ENCODE measurements around the gene PASK. TPM values are rescaled to one million over a fixed set of nuclear protein-coding genes. Genes with fewer than 3 reads are reported as not detected.

Gene PASK
- total and polyA plus RNA-seq, 2 donors (not counting 1 experiment from before 2014, with no cell fraction given), result 1.0 to 1.5 TPM

- no peak for TF ChIP-seq CTCF (conservative IDR thresholded peaks at IDR 0.05 in 1 of 2, IDR thresholded peaks at IDR 0.05 in 1 of 2; ENCODE audit: low read depth in 1 of 2, low read length in 2 of 2)
- no peak for TF ChIP-seq EZH2 (IDR thresholded peaks at IDR 0.05; ENCODE audit: low read length, missing control alignments)
- Histone ChIP-seq H3K4me2 (ENCODE audit: extremely low read depth, insufficient read depth, low read length) (no peak overlapping the region), H3K9me3 (ENCODE audit: control insufficient read depth, insufficient read depth, low read depth, low read length) (no peaks in the 10 kb centered on the region), H4K20me1 (ENCODE audit: control insufficient read depth, extremely low read depth, insufficient read depth, low read length) (no peaks in the 10 kb centered on the region), H3K4me1 (ENCODE audit: control insufficient read depth, extremely low read depth, insufficient read depth, low read length) (peaks cover 6% of the 10 kb centered on the region), H3K9ac (ENCODE audit: insufficient read depth, low read length) (no peak overlapping the region), H3K4me3 (replicated peaks in 1 of 4; ENCODE audit: control extremely low read depth in 1 of 4, insufficient read depth in 1 of 4, low read depth in 3 of 4, low read length in 4 of 4) (no peak overlapping the region), H3K27ac (ENCODE audit: insufficient read depth, low read length) (no peak overlapping the region), H2AFZ (ENCODE audit: low read length) (no peak overlapping the region), H3K79me2 (ENCODE audit: control insufficient read depth, insufficient read depth, low read length) (peaks cover 5% of the 10 kb centered on the region), H3K36me3 (ENCODE audit: control insufficient read depth, insufficient read depth, low read length) (peaks cover 13% of the 10 kb centered on the region), H3K27me3 (ENCODE audit: control insufficient read depth, insufficient read depth, low read length) (no peaks in the 10 kb centered on the region)
- DNase-seq (ENCODE audit: low read depth in 2 of 2), result no peak
These were observed 7.7 kb upstream of the PASK start for GRCh38 chr2:241156971-241157441.

- no peak overlapping the region for H3K4me2 ChIP-seq (ENCODE audit: extremely low read depth, insufficient read depth, low read length)
These were observed 6.7 kb upstream of the PASK start for GRCh38 chr2:241155936-241156335.

GRCh38 chr2:241154915-241155314, 5.6 kb upstream of the PASK start:
- no peak overlapping the region for H2AFZ ChIP-seq (ENCODE audit: low read length)
- no peak overlapping the region for H3K4me2 ChIP-seq (ENCODE audit: extremely low read depth, insufficient read depth, low read length)
- H3K9ac ChIP-seq (ENCODE audit: insufficient read depth, low read length), result no peak overlapping the region
- no peaks in the 10 kb centered on the region for H4K20me1 ChIP-seq (ENCODE audit: control insufficient read depth, extremely low read depth, insufficient read depth, low read length)
- peak; percentile 64 to 69 for DNase-seq (ENCODE audit: low read depth in 2 of 2)
- H3K79me2 ChIP-seq (ENCODE audit: control insufficient read depth, insufficient read depth, low read length), result peaks cover 17% of the 10 kb centered on the region
- TF ChIP-seq EZH2 (IDR thresholded peaks at IDR 0.05; ENCODE audit: low read length, missing control alignments), result no peak
- TF ChIP-seq CTCF (conservative IDR thresholded peaks at IDR 0.05 in 1 of 2, IDR thresholded peaks at IDR 0.05 in 1 of 2; ENCODE audit: low read depth in 1 of 2, low read length in 2 of 2), result no peak
- no peak overlapping the region for H3K27ac ChIP-seq (ENCODE audit: insufficient read depth, low read length)
- no peaks in the 10 kb centered on the region for H3K9me3 ChIP-seq (ENCODE audit: control insufficient read depth, insufficient read depth, low read depth, low read length)
- H3K36me3 ChIP-seq (ENCODE audit: control insufficient read depth, insufficient read depth, low read length), result peaks cover 13% of the 10 kb centered on the region
- H3K4me3 ChIP-seq (replicated peaks in 1 of 4; ENCODE audit: control extremely low read depth in 1 of 4, insufficient read depth in 1 of 4, low read depth in 3 of 4, low read length in 4 of 4), result no peak overlapping the region
- no peaks in the 10 kb centered on the region for H3K27me3 ChIP-seq (ENCODE audit: control insufficient read depth, insufficient read depth, low read length)
- peaks cover 11% of the 10 kb centered on the region for H3K4me1 ChIP-seq (ENCODE audit: control insufficient read depth, extremely low read depth, insufficient read depth, low read length)

More at GRCh38 chr2:241155936-241156335, 6.7 kb upstream of the PASK start:
- Histone ChIP-seq H2AFZ (ENCODE audit: low read length) (no peak overlapping the region), H4K20me1 (ENCODE audit: control insufficient read depth, extremely low read depth, insufficient read depth, low read length) (no peaks in the 10 kb centered on the region), H3K27me3 (ENCODE audit: control insufficient read depth, insufficient read depth, low read length) (no peaks in the 10 kb centered on the region), H3K4me3 (replicated peaks in 1 of 4; ENCODE audit: control extremely low read depth in 1 of 4, insufficient read depth in 1 of 4, low read depth in 3 of 4, low read length in 4 of 4) (no peak overlapping the region), H3K9me3 (ENCODE audit: control insufficient read depth, insufficient read depth, low read depth, low read length) (no peaks in the 10 kb centered on the region), H3K27ac (ENCODE audit: insufficient read depth, low read length) (no peak overlapping the region), H3K79me2 (ENCODE audit: control insufficient read depth, insufficient read depth, low read length) (peaks cover 14% of the 10 kb centered on the region), H3K9ac (ENCODE audit: insufficient read depth, low read length) (no peak overlapping the region), H3K36me3 (ENCODE audit: control insufficient read depth, insufficient read depth, low read length) (peaks cover 13% of the 10 kb centered on the region), H3K4me1 (ENCODE audit: control insufficient read depth, extremely low read depth, insufficient read depth, low read length) (peaks cover 10% of the 10 kb centered on the region)
- TF ChIP-seq CTCF (conservative IDR thresholded peaks at IDR 0.05 in 1 of 2, IDR thresholded peaks at IDR 0.05 in 1 of 2; ENCODE audit: low read depth in 1 of 2, low read length in 2 of 2) (no peak), EZH2 (IDR thresholded peaks at IDR 0.05; ENCODE audit: low read length, missing control alignments) (no peak)
- no peak for DNase-seq (ENCODE audit: low read depth in 2 of 2)
